Epithelial cell of esophagus (primary cell): ENCODE data around the gene KCNMA1.

ENCODE experiments used
- DNase-seq: peaks from one replicate; pipeline ENCODE4 v3.0.0; 2010; ENCODE audit warnings: low read depth
- H3K4me3 ChIP-seq: 2 replicates; pipeline ENCODE4 v1.5.1; 2011; ENCODE audit warnings: mild to moderate bottlenecking, low read length, control low read depth
- TF ChIP-seq, protein P1 (sequence below): IDR thresholded peaks from 2 replicates; pipeline ENCODE4 v1.5.1; 2011; ENCODE audit warnings: low read depth, mild to moderate bottlenecking, low read length, control low read depth, inconsistent platforms; ENCODE audit not compliant: insufficient read depth; ENCODE audit errors: missing control alignments

KCNMA1 gene

DNA sequence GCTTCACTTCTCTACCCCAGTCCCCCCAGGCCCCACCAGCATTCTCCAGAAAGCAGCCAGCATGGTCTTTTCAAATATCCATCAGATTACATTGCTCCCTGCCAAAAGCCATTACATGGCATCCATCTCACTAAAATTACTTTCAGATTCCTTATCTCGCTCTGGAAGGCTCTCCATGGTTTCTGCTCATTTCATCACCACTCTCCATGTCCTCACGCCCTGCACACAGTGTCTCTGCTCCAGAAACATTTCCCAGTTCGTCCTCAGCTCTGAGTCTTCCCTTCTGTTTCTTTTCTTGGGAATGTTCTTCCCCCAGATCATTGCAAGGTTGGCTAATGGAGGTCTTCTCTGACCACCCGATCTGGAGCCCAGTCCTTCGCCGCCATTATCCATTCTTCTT, 499.1 kb downstream of the KCNMA1 start:
- no peak for DNase-seq
- TF ChIP-seq, protein P1, sequence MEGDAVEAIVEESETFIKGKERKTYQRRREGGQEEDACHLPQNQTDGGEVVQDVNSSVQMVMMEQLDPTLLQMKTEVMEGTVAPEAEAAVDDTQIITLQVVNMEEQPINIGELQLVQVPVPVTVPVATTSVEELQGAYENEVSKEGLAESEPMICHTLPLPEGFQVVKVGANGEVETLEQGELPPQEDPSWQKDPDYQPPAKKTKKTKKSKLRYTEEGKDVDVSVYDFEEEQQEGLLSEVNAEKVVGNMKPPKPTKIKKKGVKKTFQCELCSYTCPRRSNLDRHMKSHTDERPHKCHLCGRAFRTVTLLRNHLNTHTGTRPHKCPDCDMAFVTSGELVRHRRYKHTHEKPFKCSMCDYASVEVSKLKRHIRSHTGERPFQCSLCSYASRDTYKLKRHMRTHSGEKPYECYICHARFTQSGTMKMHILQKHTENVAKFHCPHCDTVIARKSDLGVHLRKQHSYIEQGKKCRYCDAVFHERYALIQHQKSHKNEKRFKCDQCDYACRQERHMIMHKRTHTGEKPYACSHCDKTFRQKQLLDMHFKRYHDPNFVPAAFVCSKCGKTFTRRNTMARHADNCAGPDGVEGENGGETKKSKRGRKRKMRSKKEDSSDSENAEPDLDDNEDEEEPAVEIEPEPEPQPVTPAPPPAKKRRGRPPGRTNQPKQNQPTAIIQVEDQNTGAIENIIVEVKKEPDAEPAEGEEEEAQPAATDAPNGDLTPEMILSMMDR = no peak
- H3K4me3 ChIP-seq = no peak overlapping the region

DNA sequence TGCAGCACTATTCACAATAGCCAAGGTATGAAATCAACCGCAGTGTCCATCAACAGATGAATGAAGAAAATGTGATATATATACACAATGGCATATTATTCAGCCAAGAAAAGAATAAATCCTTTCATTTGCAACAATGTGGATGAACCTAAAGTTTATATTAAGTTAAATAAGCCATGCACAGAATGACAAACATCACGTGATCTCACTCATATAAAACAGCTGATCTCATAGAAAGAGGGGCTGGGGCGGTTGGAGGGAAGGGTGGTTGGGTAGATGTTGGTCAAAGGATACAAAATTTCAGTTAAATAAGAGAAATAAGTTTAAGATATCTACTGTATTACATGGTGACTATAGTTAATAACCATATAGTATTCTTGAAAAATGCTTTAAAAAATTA, 502.1 kb downstream of the KCNMA1 start:
- TF ChIP-seq, protein P1 = no peak
- H3K4me3 ChIP-seq = no peak overlapping the region
- DNase-seq = no peak

DNA sequence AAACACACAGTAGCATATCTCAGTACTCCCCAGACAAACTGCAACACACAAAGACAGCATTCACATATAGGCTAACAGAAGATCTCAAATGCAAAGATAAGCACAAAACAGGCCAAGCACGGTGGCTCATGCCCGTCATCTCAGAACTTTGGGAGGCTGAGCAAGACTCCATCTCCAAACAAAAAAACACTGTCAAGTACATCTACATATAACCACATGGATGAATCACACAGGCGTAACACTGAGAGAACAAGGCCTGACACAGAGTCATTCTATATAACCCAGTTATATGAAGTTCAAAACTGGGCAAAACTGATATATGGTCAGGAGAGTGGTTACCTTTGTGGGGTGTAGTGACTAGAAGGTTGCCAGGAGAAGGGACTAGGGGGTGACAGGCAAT, 506.4 kb downstream of the KCNMA1 start:
- TF ChIP-seq, protein P1 = no peak
- no peak overlapping the region for H3K4me3 ChIP-seq
- DNase-seq = peak; percentile 67

DNA sequence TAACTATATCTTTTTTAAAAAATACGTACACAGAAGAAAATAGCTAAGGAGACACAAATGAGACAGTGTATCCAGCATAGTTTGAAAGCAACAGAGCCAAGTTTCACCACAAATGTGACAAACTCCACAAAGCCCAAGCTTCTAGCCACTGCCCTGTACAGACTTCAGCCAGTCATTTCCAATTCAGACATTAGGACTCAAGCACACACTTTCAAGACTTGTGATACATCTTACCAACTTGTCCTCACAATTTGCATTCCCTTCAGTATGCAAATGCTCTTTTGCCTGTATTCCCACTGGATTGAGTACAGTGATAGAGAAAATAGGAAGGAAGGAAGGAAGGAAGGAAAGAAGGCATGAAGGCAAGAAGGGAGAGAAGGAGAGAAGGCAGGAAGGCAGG, 510.4 kb downstream of the KCNMA1 start:
- TF ChIP-seq, protein P1 = no peak
- DNase-seq = no peak
- H3K4me3 ChIP-seq = no peak overlapping the region

DNA sequence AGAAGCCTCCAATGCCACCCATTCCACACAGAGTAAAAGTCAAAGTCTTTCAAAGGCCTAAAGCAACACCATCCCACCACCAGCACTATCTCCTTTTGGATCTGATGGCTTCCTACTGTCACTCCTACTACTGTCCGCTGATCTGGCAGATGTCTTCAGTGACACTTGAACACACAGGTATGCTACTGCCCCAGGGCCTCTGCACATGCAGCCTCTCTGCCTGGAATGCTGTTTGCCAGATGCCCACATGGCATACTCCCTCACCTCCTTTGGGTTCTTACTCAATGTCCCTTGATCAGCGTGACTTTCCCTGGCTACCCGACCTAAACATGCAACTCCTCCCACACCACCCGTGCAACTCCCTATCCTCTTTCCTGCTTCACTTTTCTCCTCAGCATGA, 512.4 kb downstream of the KCNMA1 start:
- no peak for DNase-seq
- no peak overlapping the region for H3K4me3 ChIP-seq
- TF ChIP-seq, protein P1 = no peak

DNA sequence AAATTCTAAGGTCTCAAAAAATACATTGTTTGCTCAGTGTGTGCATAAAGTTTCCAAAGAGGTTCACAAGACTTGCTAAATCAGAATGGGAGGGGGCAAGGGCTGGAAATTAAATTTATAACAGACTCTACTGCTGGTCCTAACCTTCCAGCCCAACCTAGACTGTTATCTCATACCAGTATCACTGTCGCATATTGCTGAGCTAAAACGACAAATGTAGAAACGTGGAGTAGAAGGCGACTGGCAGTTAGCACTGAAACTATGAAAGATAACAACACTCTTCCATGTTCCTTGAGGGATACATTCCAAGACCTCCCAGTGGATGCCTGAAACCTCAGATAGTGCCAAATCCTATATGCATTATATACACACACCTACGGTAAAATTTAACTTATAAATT, 514.3 kb downstream of the KCNMA1 start:
- DNase-seq = no peak
- H3K4me3 ChIP-seq = no peak overlapping the region
- TF ChIP-seq, protein P1 = no peak

DNA sequence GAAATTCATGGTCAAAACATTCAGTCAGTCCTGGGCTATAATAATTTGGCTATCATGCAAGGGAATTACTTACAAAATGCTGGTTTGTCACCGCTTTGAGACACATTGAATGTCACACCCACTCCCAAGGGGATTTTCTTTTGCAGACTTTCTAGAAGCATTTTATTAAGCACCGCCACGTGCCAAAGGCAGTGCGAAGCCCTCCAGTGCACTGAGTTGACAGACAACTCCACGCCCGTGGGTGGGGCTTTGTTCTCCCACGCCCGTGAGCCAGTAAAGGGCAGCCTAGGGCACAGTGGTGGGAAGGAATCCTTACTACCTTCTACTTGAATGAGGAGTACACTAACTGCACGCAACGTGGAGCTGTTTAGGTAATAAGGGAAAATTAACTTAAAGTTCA, 515.8 kb downstream of the KCNMA1 start:
- DNase-seq = no peak
- TF ChIP-seq, protein P1 = no peak
- H3K4me3 ChIP-seq = no peak overlapping the region
